NCI-H774 (cell line): Measurements from ENCODE around the gene MPG.
A peak's percentile ranks its signal among the peaks of the same experiment; 100 is the strongest.
"Not testable (repeated sequence)": the region's sequence is repeated elsewhere in the genome, so short reads cannot be mapped to it uniquely, and the experiment has no call there.

ENCODE experiments used
- DNase-seq: peaks from one replicate; lab custom pipeline; 2025; lab: John Stamatoyannopoulos, UW

MPG gene

DNA sequence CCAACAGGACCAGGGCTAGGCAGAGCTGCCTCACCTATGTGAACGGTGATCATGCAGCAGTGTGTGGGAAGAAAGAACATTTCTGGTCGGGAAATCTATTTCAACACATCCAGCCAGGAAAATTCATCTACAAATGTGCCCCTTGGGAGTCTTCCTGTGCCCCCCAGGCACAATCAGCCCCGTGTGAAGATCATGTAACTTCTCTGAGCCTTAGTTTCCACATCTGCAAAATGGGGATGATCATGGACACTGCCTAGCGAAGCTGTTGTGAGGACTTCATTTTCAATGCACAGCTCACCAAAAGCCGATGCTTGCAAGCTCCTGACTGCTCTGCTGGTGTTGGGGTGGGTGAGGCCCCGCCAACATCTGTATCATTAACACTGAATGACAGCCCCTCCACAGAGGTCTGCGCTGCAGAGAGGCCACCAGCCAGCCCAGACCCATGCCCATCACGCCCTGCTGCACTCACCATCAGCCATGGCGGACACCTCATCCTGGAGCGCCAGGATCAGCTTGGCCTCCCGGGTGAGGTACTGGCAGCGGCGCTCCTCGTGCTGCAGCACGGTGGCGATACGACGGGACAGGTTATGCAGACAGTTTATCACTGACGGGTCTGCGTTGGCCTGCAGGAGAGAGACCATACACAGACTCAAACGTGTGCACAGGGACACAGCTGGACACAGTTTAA lies 34.3 kb downstream of the MPG start:
- DNase-seq: no peak

DNA sequence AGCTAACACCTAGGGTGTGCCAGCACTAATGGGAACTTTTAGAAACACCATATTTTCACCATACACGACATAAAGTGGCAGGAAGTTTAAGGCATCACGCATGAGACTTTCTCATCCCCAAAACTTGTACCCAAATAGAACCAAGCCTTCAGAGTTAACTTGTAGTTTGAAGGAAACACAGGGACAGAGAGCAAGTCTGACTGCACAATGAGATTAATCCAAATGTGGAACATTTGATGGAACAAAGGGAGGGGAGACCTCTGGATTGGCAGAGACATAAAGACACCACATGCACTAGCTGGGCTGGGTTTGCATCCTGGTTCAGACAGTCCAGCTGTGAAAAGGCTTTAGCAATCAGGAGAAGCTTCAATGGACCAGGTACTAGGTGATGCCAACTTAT lies 36.3 kb downstream of the MPG start:
- no peak for DNase-seq

DNA sequence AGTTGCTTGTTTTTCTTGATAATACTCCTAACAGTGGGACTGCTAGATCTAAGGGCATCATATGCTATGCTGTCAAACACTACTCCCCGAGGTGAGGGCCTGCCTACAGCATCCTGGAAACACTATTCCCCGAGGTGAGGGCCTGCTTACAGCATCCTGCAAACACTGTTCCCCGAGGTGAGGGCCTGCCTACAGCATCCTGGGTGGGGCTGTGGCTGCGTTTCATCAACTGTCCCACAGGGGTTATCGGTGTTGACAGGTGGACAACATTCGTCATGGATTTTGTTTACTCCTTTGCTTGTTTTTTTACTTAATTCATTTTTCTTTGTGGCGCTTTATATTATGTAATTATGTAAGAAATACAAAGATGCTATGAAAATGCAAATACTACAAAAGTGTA lies 38.0 kb downstream of the MPG start:
- no peak for DNase-seq

DNA sequence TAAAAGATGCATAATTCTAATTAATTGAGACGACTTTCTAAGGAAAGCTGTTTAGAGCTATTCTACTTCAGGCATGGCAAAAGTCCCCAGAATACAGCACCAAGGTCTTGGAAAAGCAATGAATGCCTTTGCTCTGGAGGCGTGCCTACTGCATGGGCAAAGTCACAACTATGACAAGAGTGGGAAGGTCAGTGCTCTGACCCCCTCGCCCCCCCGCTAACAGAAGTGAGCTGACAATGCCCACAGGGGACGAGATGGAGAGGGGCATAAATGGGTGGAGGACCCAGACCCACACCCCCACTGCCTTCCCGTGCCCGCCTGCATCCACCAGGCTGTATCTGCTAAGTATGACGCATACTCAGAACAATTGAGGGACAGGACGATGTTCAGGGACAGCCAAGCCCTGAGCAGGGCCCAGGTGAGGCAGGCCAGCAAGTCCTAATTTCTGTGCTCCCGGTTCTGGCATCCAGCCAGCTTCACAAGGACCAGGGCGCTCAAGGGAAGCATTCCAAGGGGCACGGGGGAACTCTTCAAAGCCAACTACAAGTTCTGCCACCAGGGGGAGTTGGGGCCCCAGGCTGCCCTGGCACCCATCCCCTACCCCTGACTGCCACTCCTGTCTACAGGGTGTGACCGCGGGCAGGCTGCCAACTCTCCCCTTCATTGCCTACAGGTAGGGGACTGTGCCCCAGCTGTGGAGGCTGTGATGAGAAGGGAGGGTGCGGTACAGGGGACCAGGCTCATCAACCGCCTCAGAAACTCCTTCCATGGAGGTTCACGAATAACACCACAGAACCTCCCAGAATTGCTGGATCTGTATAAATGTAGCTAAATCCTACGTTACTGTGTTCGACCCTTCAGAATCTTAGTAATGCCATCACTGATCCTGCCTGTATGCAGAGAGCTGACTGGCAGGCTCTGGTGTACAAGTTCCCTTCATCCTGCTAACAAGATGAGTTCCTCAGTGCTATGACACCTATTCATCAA lies 39.6 kb downstream of the MPG start:
- peak; percentile 3 for DNase-seq

DNA sequence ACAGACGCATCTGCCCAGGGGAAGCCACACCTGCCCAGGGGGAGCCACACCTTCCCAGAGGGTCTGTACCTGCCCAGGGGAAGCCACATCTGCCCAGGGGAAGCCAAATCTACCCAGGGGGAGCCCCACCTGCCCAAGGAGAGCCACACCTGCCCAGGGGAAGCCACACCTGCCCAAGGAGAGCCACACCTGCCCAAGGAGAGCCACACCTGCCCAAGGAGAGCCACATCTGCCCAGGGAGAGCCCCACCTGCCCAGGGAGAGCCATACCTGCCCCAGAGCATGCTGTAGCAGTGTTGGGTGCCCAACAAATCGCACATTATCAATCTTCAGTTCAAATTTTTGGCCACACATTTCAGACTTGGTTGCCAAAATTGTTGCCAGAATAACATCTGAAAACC lies 40.8 kb downstream of the MPG start:
- DNase-seq: no peak

DNA sequence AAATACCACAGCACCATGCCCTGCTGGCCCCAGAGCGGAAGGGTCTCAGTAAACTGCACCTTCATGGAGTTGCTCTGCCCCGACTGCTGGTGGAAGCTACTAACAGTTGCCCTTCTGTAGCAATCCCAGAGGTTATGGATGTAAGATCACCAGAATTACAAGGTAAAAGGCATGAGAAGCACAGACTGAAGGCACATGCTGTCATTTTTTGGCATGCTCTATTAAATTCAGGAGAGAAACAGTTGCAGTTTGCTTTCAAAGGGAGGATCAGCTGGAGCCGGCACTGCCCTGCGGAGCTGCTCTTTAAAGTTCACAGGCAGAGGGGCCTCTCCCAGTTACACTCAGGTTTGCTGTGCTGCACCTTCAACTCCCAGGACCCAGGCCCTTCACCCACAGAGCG lies 41.3 kb downstream of the MPG start:
- DNase-seq: no peak

DNA sequence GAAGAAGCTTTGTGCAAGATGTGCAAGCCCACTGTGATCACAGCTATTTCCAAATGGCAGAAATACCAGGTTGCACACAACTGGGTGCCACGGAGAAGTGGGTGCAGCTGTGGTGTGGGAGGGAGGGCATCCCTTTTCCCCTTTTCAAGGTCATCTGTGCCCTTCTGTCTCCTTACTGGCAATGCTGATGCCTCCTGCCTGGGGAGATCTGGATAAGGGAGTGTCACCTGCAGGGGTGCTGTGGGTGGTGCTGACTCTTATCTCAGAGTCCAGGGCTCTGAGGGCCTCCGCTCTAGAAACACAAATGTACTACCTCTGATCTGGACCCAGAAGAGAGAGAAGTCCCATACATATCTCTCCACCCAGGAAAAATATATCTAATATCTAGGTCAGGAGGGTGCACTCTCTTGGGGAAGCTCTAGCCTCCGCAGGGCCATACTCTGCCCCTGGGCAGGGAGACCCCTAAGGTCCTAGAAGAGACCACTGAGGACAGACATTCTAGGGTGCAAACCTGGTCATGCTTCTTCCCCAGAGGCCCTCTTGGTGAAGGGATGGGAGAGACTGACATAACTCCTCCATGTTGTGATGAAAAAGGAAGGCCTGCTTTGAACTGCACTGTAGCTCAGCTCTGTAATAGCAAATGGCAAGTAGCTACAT lies 41.9 kb downstream of the MPG start:
- DNase-seq: no peak

DNA sequence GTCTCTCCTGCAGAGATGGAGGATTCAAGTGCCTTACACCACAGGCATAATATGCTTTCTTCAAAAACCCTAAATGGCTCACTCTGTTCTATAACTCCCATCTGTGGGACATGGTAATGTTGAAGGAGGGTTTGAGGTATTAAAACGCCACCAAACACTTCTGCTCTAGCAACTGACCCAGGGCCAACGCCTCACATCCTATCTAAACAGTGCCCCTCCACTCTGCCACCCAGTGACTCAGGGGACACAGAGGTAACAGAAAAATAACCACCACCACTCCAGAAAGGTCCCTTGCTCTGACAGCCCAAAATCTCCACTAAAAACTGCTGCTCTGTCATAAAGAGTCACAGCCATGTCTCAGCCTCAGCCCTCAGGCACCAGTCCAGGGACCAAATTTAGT lies 42.7 kb downstream of the MPG start:
- DNase-seq: no peak

DNA sequence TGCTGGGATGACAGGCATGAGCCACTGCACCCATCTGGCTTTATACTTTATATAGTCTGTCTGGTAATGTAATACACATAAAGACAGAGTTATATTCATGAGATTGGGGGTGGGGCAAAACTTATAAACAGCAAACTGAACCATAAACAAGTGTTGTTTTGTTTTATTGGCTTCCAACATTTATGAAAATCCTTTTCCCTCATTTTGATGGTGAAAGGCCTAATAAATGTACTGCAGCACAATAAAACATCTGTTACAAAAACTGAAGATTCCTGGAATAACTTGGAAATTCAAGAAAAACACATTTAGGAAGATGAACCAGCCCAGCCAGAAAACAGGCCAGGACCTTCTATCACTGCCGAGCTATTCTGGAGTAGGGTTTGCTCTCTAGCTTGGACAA lies 44.3 kb downstream of the MPG start:
- DNase-seq: no peak

DNA sequence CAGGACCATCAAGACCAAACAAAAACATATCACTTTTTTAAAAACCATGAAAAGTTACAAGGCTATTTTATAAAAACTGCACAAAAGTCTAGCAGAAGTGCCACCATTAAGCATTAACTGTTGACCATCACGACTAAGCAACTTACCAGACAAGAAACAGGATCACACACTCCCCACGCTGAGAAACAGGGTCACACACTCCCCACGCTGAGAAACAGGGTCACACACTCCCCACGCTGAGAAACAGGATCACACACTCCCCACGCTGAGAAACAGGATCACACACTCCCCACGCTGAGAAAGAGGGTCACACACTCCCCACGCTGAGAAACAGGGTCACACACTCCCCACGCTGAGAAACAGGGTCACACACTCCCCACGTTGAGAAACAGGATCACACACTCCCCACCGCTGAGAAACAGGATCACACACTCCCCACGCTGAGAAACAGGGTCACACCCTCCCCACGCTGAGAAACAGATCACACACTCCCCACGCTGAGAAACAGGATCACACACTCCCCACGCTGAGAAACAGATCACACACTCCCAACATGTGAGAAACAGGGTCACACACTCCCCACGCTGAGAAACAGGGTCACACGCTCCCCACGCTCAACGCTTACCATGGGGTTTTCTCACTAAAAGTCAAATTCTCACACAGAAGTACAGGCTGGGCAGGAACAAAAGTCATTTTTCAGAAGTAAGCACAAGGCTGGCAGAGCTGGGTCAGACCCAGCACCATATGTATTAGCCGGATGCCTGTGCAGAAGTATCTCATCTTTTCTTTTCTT lies 45.7 kb downstream of the MPG start:
- not testable (repeated sequence) for DNase-seq

DNA sequence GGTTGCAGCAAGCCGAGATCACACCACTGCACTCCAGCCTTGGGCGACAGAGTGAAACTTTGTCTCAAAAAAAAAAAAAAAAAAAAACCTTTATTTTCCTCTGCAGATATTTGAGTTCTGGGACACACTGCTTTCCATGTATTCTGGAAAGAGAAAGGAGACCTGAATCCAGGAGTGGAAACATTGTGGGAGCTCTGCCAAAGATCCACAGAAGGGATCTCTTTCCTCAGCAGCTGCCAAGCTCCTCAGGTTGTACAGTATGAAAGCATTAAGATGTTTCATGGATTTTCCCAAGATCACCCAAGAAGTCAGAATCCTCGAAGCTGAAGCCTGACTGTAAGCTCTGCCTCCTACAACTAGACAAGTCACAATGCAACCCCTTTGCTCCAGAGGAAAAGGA lies 47.0 kb downstream of the MPG start:
- no peak for DNase-seq

DNA sequence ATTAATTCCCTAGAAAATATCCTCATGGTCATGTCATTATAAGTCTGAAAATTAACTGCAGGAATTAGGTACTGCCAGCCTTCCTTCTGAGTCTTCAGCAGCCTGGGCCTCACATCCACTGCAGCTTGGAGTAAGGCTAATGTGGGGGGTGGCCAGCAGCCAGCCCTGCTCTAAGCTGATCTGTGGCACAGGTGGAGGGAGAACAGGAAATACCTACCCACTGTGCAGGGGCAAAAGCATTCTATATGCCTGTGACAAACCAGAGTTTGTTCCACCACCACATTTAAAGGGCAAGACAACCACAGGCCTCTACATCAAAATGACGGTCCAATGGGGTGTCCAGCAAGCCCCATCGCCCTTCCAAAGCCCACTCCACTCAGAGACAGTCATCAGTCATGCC lies 51.0 kb downstream of the MPG start:
- DNase-seq: no peak

DNA sequence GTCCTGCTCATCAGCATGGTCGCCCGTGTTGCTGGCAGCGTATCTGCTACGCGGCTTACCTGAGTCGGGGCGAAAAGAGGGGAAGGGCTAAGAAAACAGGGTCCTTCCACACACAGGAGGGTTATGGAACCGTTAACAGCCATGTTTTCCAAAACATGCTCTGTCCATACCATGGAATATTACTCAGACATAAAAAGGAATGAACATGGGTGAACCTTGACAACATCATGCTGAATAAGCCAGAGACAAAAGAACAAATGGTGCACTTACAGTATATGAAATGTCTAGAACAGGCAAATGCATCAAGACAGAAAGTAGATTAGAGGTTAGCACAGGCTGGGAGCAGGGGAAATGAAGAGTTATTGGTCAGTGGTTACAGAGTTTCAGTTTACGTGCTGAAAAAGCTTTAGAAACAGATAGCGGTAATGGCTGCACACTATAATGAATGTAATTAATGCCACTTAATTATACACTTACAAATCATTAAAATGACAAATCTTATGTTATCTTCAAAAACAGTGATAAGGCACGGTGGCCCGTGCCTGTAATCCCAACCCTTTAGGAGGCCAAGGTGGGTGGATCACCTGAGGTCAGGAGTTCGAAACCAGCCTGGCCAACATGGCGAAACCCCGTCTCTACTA lies 52.6 kb downstream of the MPG start:
- DNase-seq: no peak

DNA sequence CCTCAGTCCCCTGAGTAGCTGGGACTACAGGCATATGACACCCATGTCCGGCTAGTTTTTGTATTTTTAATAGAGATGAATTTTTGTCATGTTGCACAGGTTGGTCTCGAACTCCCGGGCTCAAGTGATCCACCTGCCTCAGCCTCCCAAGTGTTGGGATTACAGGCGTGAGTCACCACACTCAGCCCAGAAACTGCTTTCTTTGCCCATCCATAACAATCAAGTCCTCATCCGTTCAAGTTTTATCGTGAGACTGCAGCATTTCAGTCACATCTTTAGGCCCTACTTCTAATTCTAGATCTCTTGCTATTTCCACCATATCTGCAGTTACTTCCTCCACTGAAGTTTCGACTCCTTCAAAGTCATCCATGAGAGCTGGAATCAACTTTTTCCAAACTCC lies 54.1 kb downstream of the MPG start:
- no peak for DNase-seq

DNA sequence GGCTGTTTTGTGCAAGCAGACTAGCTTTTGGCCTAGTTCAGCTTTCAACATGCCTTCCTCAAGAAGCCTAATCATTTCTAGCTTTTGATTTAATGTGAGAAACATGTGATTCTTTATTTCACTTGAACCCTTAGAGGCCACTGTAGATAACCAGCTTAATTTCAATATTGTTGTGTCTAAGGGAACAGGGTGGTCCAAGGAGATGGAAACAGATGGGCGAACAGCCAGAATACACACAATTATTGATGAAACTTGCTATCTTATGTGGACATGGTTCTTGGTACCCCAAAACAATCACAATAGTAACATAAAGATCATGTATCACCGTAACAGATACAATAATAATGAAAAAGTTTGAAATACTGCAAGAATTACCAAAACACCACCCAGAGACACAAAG lies 55.7 kb downstream of the MPG start:
- no peak for DNase-seq
